ENCODE results near the gene SUSD5.
"Not testable (repeated sequence)": the region's sequence is repeated elsewhere in the genome, so short reads cannot be mapped to it uniquely, and the experiment has no call there.

The SUSD5 gene

GRCh38 chr3:33187368-33187634 is 31.3 kb downstream of the SUSD5 start:
- DNase-seq, result no peak

DNA sequence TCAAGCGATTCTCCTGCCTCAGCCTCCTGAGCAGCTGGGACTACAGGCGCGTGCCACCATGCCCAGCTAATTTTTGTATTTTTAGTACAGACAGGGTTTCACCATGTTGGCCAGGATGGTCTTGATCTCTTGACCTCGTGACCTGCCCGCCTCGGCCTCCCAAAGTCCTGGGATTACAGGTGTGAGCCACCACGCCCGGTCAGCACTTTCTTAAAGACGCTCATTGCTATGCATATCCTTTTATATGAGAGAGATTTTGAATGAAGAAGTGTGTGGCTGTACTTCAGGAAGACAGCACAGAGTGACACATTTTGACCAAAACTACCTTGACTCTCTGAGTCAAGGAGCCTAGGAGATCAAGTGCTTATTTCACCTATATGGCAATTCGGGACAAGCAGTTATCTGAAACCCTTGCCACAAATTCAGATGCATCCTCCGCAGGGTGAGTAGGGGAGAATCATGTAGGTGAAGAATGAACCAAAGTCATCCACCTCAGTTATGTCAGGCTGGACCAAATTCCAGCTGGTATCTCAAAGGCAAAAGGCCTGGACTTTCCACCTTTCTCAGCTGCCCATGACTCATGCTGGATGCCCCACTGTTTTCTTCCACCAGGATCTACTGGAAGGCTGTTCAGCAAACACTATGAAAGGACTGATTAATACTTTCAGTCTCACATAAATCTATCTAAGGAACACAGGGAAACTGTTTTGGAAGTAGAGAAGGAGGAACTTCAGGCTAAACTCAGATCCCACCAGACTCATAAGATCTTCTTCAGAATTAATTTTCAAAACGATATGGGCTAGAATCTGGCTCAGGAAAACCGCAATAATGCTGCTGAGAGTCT is 31.9 kb downstream of the SUSD5 start:
- no peak for DNase-seq

DNA sequence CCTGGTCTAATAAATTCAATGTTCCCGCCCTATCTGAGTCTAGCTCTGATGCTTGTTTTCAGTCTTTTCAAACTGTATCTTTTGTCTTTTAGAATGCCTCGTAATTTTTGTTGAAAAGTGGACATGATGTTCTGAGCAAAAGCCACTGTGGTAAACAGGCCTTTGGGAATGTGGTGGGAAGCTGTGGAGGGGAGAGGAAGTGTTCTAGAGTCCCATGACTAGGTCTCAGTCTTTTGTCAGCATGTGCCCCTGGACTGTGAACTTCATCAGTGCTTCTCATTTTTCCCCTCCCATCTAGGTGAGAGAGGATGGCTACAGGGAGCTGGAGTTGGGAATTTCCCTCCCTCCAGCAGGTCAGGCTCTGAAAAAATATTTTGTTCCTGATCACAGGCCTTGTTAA is 33.7 kb downstream of the SUSD5 start:
- DNase-seq, result no peak

DNA sequence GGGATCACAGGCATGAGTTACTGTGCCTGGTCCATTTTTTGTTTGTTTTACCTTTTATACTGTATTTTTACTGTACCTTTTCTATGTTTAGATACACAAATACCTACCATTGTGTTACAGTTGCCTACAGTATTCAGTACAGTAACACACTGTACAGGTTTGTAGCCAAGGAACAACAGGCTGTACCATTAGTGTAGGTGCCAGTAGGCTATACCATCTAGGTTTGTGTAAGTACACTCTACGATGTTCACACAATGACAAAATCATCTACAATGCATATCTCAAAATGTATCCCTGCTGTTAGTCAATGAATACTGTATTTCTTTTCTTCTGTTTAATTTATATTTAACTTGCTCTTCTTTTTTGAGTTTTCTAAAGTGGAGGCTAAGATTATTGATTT is 37.0 kb downstream of the SUSD5 start:
- not testable (repeated sequence) for DNase-seq

GRCh38 chr3:33181229-33181628 is 37.4 kb downstream of the SUSD5 start:
- DNase-seq, result no peak

GRCh38 chr3:33179132-33179531 is 39.5 kb downstream of the SUSD5 start:
- DNase-seq, result no peak

DNA sequence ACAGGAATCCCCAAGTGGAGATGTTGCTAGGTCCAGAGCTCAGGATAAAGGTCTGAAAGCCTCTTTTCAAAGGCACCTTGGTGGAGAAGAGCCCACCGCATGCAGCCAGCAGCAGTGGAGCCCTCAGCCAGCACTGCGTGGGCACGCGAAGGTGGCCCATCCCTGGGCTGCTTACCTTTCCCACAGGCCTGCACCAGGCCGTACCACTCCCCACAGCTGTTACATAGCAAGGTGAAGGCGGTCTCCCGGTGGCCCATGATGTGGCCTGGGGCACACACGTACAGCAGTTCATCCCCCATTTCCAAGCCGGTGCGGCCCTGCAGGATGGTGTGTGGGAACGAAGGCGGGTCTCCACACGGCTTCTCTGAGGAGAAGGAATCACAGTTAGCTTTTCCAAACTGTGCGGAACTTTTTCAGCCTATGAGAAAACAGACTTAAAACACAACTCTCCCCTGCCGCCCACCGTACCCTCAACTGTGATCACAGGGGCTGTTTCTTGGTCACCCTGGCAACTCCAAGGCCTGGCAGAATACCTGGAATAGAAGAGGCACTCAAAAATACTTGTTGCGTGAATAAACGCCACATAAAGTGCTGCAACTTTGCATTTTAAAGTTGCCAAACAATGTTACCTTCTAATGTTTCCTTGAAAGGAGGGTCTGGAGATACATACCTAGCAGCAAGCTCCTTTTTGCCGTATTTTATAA is 43.7 kb downstream of the SUSD5 start:
- DNase-seq, result no peak

DNA sequence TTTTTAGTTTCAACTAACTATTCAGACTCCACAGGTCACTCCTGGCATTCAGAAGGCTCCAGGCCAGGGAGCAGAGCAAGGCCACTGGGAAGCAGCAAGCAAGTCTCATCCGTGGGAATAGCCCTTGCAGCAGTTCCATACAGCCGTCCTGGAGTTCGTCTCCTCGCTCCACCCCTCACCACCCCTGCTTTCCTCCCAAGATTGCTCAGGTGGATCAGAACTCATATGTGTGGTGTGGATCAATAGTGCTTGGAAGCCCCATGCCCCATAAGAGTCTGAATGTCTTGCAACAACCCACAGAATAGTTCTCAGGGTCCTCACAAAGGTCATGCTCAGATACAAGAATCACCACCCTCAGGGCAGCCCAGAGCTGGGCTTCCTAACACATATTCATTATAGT is 44.5 kb downstream of the SUSD5 start:
- no peak for DNase-seq

DNA sequence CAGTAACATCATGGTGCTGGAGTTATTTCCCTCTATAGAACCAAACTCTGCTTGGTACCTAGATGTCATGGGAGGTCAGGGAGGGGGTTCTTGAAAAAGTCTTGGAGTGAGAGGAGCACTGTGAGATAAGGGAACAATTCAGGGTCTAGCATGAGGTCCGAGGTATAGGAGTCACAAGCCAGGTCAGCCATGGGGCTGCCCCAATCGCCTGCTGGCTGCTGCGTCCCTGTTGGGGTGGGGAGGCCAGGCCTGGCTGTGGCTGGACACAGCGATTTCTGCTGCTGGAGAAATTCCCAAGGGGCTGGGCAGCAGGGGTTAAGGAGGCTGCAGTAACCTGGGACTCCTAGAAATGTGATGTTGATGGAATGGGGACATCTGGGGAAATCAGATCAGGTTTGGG is 44.9 kb downstream of the SUSD5 start:
- DNase-seq, result no peak

DNA sequence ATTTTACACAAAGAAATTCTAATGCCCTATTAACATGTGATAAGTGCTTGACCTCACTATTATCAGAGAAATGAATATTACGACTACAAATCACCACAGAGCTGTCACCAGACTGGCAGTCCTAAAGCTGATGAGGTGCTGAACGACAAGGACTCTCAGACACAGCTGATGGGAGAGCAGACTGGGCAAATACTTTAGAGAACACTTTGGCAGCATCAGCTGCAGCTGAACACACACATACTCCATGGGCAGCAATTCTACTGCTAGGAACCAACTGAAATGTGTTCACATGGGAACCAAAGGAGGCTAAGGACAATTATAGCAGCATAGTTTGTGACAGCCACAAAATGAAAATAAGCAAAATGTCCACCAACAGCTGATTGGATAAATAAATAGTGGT is 45.5 kb downstream of the SUSD5 start:
- no peak for DNase-seq

DNA sequence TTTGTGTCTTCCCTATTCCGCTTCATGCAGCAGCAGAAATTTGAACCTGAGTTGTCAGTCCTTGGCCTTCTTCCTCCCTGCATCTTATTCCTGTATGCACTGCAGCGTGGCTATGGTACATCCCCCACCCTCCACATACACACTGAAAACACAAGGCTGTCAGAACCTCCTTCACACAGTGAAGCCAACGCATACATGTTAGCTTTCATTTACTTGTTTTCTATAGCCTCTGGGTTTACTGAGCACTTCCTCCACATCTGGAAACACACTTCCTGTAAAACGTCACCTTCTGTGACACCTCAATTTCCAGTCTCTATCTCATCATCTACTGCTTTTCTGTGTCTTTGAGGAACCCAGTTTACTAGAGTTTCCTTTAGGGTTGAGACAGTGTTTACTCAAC is 47.0 kb downstream of the SUSD5 start:
- peak; percentile 18 for DNase-seq

- no peak for DNase-seq
Measured at GRCh38 chr3:33170531-33170930, 48.1 kb downstream of the SUSD5 start.

- no peak for DNase-seq
Measured at GRCh38 chr3:33167716-33168336, 50.8 kb downstream of the SUSD5 start.

- no peak for DNase-seq
Measured at GRCh38 chr3:33167284-33167683, 51.3 kb downstream of the SUSD5 start.

DNA sequence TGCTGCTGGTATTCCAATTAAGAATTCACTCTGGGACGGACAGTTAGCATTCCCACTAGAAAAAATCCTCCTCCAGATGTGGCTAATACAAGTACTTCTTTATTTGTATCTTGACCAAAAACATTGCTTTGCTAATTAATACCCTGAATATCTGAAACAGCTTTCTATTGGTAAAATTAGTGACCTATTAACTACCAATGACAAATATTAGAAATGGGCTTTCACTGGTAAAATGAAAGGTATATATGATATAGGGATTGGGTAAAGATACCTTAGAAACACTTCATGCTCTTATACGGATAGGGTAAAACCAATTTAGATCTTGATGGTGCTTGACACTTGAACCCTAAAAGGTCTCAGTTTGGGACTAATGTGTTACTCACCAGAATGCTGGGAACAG is 52.5 kb downstream of the SUSD5 start:
- DNase-seq, result no peak

DNA sequence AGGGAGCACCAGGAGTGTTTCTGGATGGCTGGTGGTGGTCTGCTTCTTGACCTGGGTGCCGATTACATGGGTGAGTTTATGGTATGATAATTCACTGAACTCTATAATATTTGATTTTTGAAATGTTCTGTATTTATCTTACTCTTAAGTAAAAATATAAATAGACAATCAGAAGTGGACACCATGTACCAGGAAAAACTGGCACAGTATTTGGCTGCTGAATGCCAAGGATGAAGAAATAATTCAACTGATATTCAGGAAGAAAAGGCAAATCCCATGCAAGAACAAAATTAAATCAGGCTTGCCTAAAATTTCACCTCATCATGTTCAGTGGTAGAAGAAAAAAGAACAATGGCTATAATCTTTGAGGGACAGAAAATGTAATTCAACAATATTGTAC is 53.2 kb downstream of the SUSD5 start:
- no peak for DNase-seq

DNA sequence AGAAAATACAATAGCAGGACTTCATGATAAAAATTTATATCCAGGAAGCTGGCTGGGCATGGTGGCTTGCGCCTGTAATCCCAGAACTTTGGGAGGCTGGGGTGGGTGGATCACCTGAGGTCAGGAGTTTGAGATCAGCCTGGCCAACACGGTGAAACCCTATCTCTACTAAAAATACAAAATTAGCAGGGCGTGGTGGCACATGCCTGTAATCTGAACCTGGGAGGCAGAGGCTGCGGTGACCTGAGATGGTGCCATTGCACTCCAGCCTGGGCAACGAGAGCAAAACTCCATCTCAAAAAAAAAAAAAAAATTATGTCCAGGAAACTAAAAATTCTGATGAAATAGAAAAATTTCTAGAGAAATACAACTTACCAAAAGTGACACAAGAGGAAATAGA is 56.0 kb downstream of the SUSD5 start:
- DNase-seq, result not testable (repeated sequence)

DNA sequence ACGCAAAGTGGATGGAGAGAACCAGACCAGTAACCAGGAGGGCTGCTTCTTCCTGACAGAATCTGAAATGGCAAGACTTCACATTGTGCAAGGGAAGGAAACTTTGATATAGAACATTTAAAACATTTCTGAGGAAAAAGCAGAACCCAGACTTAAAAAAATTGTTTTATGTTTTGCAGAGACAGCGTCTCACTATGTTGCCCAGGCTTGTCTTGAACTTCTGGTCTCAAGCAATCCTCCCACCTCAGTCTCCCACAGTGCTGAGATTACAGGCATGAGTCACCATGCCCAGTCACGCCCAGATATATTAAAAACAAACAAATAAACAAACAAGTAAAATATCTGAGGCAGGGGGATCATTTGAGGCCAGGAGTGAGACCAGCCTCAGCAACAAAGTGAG is 58.6 kb downstream of the SUSD5 start:
- DNase-seq, result no peak

DNA sequence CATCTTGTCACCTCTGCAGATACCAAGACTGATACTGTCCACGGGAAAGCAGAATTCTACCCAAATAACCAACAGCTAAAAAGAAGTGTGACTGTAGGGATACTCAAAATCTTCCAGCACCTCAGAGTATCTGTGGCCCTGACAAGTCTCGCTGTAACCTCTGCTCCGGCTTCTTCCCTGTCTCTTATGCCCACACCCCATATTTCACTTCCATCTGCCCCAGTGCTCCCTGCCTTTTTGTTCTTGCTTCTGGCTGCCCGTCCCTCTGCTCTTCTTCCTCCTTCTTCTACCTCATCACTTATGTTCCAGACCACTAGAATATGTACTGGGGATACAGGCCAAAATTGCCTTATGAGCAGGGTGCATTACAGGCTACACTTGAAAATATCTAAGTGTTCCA is 59.4 kb downstream of the SUSD5 start:
- no peak for DNase-seq

- DNase-seq, result no peak
Measured at GRCh38 chr3:33155301-33155700, 63.3 kb downstream of the SUSD5 start.

- DNase-seq, result no peak
Measured at GRCh38 chr3:33153782-33154181, 64.8 kb downstream of the SUSD5 start.

- no peak for DNase-seq
Measured at GRCh38 chr3:33152363-33153360, 65.9 kb downstream of the SUSD5 start.

DNA sequence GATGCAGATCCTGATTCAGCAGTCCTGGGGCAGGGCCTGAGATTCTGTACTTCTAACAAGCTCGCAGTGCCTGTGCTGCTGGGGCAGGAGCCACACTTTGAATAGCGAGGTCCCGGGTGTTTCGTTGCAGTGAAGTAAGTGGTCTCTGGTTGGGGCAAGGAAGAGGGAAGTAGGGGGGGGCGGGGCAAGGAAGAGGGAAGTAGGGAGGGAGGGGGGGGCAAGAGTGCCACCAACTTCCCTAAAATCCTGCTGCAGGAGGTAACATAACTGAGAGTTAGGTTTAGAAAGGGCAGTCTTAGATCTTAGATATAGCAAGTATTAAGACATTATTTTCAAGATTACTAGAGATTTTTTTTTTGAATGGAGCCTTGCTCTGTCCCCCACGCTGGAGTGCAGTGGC is 69.3 kb downstream of the SUSD5 start:
- no peak for DNase-seq

Measured in activated CD4-positive, alpha-beta T cell treated with anti-CD3 and anti-CD28 coated beads, Interleukin-2, amount 50 U/mL, for 16 hours (primary cell).